CD4-positive, CD25-positive, alpha-beta regulatory T cell (primary cell): ENCODE results near the gene NFIB. TPM values are rescaled to one million over a fixed set of nuclear protein-coding genes. Genes with fewer than 3 reads are reported as not detected.

Experiments
- ATAC-seq, 2 donors: fragments of 150-1000 bp; cut with Tn5 transposase; one replicate each; pipeline ENCODE4 v1.10.0; 2021; ENCODE audit warnings: low read depth in 2 of 2, moderate number of reproducible peaks in 2 of 2, moderate library complexity in 1 of 2
- DNase-seq, 3 donors: peaks; one replicate each; pipeline versions ENCODE4 v3.0.0 to v3.0.0-alpha.2; 2012 to 2022; ENCODE audit warnings: mixed read lengths in 1 of 3
- H3K27ac ChIP-seq: one replicate; pipeline ENCODE4 v1.7.0; 2013; ENCODE audit warnings: mild to moderate bottlenecking, low read length; ENCODE audit not compliant: insufficient read depth, poor library complexity, severe bottlenecking
- H3K27me3 ChIP-seq: one replicate; pipeline ENCODE4 v1.7.0; 2013; ENCODE audit warnings: low read length; ENCODE audit not compliant: control insufficient read depth, insufficient read depth
- H3K36me3 ChIP-seq: one replicate; pipeline ENCODE4 v1.7.0; 2013; ENCODE audit warnings: mild to moderate bottlenecking, low read length, moderate library complexity; ENCODE audit not compliant: control insufficient read depth, insufficient read depth
- H3K4me1 ChIP-seq: 2 replicates; pipeline ENCODE4 v1.7.0; 2013; ENCODE audit warnings: mild to moderate bottlenecking, low read length; ENCODE audit not compliant: insufficient read depth, control insufficient read depth, poor library complexity, severe bottlenecking
- H3K4me3 ChIP-seq: one replicate; pipeline ENCODE4 v1.7.0; 2013; ENCODE audit warnings: low read depth, mild to moderate bottlenecking, low read length, moderate library complexity
- H3K9me3 ChIP-seq, 2 experiments: 1 replicate in 1 of 2; 2 replicates in 1 of 2; pipeline ENCODE4 v1.7.0; 2013; ENCODE audit warnings: low read length in 2 of 2, mild to moderate bottlenecking in 1 of 2, moderate library complexity in 1 of 2; ENCODE audit not compliant: control insufficient read depth in 2 of 2
- H3K27ac Mint-ChIP-seq, 3 donors: one replicate each; pipeline ENCODE4 v1.8.0; 2020 to 2022; ENCODE audit warnings: mild to moderate bottlenecking in 3 of 3, mixed read lengths in 3 of 3, moderate library complexity in 2 of 3
- H3K27me3 Mint-ChIP-seq: one replicate; pipeline ENCODE4 v1.8.0; 2022; ENCODE audit warnings: mild to moderate bottlenecking, mixed read lengths
- H3K36me3 Mint-ChIP-seq: one replicate; pipeline ENCODE4 v1.8.0; 2020; ENCODE audit warnings: mixed read lengths
- H3K4me1 Mint-ChIP-seq, 4 donors: one replicate each; pipeline ENCODE4 v1.8.0; 2020 to 2022; ENCODE audit warnings: mixed read lengths in 4 of 4, mild to moderate bottlenecking in 1 of 4
- H3K4me3 Mint-ChIP-seq, 4 donors: one replicate each; pipeline ENCODE4 v1.8.0; 2020 to 2022; ENCODE audit warnings: mild to moderate bottlenecking in 4 of 4, mixed read lengths in 4 of 4, moderate library complexity in 3 of 4
- H3K9me3 Mint-ChIP-seq, 7 donors: one replicate each; pipeline ENCODE4 v1.8.0; 2020 to 2022; ENCODE audit warnings: mixed read lengths in 7 of 7, mild to moderate bottlenecking in 3 of 7, moderate library complexity in 2 of 7
- polyA plus RNA-seq, 4 donors: library from polyadenylated mRNA; unstranded; fragments of 300-500 nt; fragmentation: Illumina TruSeq; gene quantifications; one replicate each; pipeline ENCODE4 v1.2.3, GENCODE V29; 2021
- total RNA-seq: library from RNA; stranded (reverse); gene quantifications from one replicate; pipeline ENCODE4 v1.2.3, GENCODE V29; 2022

Gene NFIB
- total and polyA plus RNA-seq, 5 donors from 2014 or later: 0.20 TPM; not detected in 4

- H3K36me3 Mint-ChIP-seq: no peaks in the 10 kb centered on the region
- H3K27me3 ChIP-seq: no peaks in the 10 kb centered on the region
- H3K4me3 ChIP-seq: no peak overlapping the region
- no peaks in the 10 kb centered on the region for H3K27me3 Mint-ChIP-seq
- H3K4me1 ChIP-seq: no peaks in the 10 kb centered on the region
- no peaks in the 10 kb centered on the region for H3K36me3 ChIP-seq
- H3K9me3 ChIP-seq: no peaks in the 10 kb centered on the region
- ATAC-seq (no peak), DNase-seq (no peak)
- no peak overlapping the region for H3K4me3 Mint-ChIP-seq
- no peak overlapping the region for H3K27ac ChIP-seq
- peaks cover 0 to 2% (median 0%) of the 10 kb centered on the region in 7 donors for H3K9me3 Mint-ChIP-seq
- no peaks in the 10 kb centered on the region for H3K4me1 Mint-ChIP-seq
- H3K27ac Mint-ChIP-seq: no peak overlapping the region
Measured at GRCh38 chr9:14220256-14220655, 93.7 kb downstream of the NFIB start.

GRCh38 chr9:14219850-14220249 is 94.1 kb downstream of the NFIB start:
- Mint-ChIP-seq H3K4me1 (no peaks in the 10 kb centered on the region), H3K9me3 (peaks cover 0 to 2% (median 0%) of the 10 kb centered on the region in 7 donors), H3K27ac (no peak overlapping the region), H3K27me3 (no peaks in the 10 kb centered on the region), H3K36me3 (no peaks in the 10 kb centered on the region), H3K4me3 (no peak overlapping the region)
- Histone ChIP-seq H3K36me3 (no peaks in the 10 kb centered on the region), H3K27me3 (no peaks in the 10 kb centered on the region), H3K4me3 (no peak overlapping the region), H3K27ac (no peak overlapping the region), H3K4me1 (no peaks in the 10 kb centered on the region), H3K9me3 (no peaks in the 10 kb centered on the region)
- no peak for ATAC-seq
- DNase-seq: no peak

DNA sequence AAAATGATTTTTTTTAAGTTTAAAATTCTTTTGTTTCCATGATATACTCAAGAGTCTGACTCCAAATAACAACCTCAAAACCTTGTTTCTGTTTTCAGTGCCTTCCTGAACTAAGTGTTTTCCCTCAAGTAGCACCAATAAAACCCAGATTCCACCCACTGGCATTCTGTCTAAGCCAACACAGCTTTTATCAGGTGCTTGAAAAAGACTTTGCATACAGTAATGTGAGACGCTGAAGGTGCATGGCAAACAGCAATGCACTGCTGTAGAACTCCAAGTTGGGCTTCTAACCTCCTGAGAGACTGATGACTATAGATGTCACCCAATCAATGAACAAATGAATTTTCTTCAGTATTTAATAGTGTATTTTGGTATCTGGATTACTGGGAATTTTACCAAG is 95.7 kb downstream of the NFIB start:
- Mint-ChIP-seq H3K27ac (no peak overlapping the region), H3K4me1 (no peaks in the 10 kb centered on the region), H3K36me3 (no peaks in the 10 kb centered on the region), H3K9me3 (peaks cover 0 to 4% (median 2%) of the 10 kb centered on the region in 7 donors), H3K27me3 (no peaks in the 10 kb centered on the region), H3K4me3 (no peak overlapping the region)
- H3K27ac ChIP-seq: no peak overlapping the region
- DNase-seq (no peak), ATAC-seq (no peak)
- no peaks in the 10 kb centered on the region for H3K27me3 ChIP-seq
- no peaks in the 10 kb centered on the region for H3K9me3 ChIP-seq
- no peaks in the 10 kb centered on the region for H3K4me1 ChIP-seq
- H3K36me3 ChIP-seq: no peaks in the 10 kb centered on the region
- H3K4me3 ChIP-seq: no peak overlapping the region

GRCh38 chr9:14216612-14217194 is 97.2 kb downstream of the NFIB start:
- Mint-ChIP-seq H3K9me3 (peaks cover 0 to 4% (median 2%) of the 10 kb centered on the region in 7 donors), H3K27me3 (no peaks in the 10 kb centered on the region), H3K4me1 (no peaks in the 10 kb centered on the region)

DNA sequence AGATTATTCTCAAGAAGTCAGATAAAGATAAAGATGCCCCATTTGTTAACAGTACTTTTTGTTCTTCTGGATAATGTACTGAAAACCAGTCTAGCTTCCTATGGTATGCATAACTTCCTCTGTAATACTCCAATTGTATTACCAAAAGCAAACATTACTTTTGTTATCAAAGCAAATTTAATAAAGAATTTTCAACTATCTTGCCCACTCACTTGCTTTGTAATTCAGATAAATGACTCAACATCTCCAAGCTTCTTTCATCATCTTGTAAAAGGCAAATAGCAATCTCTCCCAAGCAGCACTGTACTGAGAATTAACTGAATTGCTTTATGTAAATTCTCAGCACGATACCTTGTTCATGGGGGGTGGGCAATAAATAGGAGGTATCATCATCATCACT is 98.3 kb downstream of the NFIB start:
- Mint-ChIP-seq H3K36me3 (no peaks in the 10 kb centered on the region), H3K27ac (no peak overlapping the region), H3K9me3 (peaks cover 0 to 3% (median 0%) of the 10 kb centered on the region in 7 donors), H3K4me1 (no peaks in the 10 kb centered on the region), H3K4me3 (no peak overlapping the region), H3K27me3 (no peaks in the 10 kb centered on the region)
- ATAC-seq (no peak), DNase-seq (no peak)
- no peaks in the 10 kb centered on the region for H3K4me1 ChIP-seq
- no peaks in the 10 kb centered on the region for H3K36me3 ChIP-seq
- no peaks in the 10 kb centered on the region for H3K27me3 ChIP-seq
- no peak overlapping the region for H3K27ac ChIP-seq
- no peaks in the 10 kb centered on the region for H3K9me3 ChIP-seq
- no peak overlapping the region for H3K4me3 ChIP-seq

More at GRCh38 chr9:14216612-14217194, 97.2 kb downstream of the NFIB start:
- H3K36me3 ChIP-seq: no peaks in the 10 kb centered on the region
- H3K4me1 ChIP-seq: no peaks in the 10 kb centered on the region
- H3K4me3 ChIP-seq: no peak overlapping the region
- no peaks in the 10 kb centered on the region for H3K27me3 ChIP-seq
- no peak for DNase-seq
- no peak for ATAC-seq
- H3K36me3 Mint-ChIP-seq: no peaks in the 10 kb centered on the region
- H3K27ac Mint-ChIP-seq: no peak overlapping the region
- H3K27ac ChIP-seq: no peak overlapping the region
- H3K4me3 Mint-ChIP-seq: no peak overlapping the region
- H3K9me3 ChIP-seq: no peaks in the 10 kb centered on the region

DNA sequence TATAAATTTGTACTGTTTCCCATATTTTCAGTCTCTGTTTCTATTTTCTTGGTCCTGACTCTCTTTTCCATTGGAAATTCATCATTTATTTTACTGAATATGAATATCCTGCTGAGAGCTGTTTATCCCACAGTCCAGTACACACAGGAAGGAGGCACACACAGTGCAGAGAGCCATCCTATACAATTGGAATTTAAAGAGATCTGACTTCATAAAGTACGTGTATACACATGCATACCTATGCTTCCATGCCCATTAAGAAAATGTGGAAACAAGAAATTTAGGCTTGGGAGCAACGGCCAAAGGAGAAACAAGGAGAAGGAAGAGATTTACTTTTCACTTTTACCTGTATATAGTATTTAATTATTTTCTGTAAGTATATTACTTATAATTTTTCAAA is 99.2 kb downstream of the NFIB start:
- no peaks in the 10 kb centered on the region for H3K27me3 ChIP-seq
- Mint-ChIP-seq H3K27me3 (no peaks in the 10 kb centered on the region), H3K36me3 (no peaks in the 10 kb centered on the region), H3K4me1 (no peaks in the 10 kb centered on the region), H3K4me3 (no peak overlapping the region), H3K9me3 (peaks cover 0 to 3% (median 0%) of the 10 kb centered on the region in 7 donors), H3K27ac (no peak overlapping the region)
- H3K36me3 ChIP-seq: no peaks in the 10 kb centered on the region
- ATAC-seq (no peak), DNase-seq (no peak)
- no peak overlapping the region for H3K27ac ChIP-seq
- no peaks in the 10 kb centered on the region for H3K4me1 ChIP-seq
- H3K9me3 ChIP-seq: no peaks in the 10 kb centered on the region
- no peak overlapping the region for H3K4me3 ChIP-seq

- no peaks in the 10 kb centered on the region for H3K4me1 ChIP-seq
- no peak overlapping the region for H3K27ac ChIP-seq
- peaks cover 0 to 3% (median 0%) of the 10 kb centered on the region in 7 donors for H3K9me3 Mint-ChIP-seq
- H3K27me3 ChIP-seq: no peaks in the 10 kb centered on the region
- no peaks in the 10 kb centered on the region for H3K9me3 ChIP-seq
- ATAC-seq: no peak
- no peak overlapping the region for H3K4me3 Mint-ChIP-seq
- H3K36me3 ChIP-seq: no peaks in the 10 kb centered on the region
- H3K27ac Mint-ChIP-seq: no peak overlapping the region
- no peaks in the 10 kb centered on the region for H3K36me3 Mint-ChIP-seq
- H3K27me3 Mint-ChIP-seq: no peaks in the 10 kb centered on the region
- no peak for DNase-seq
- no peaks in the 10 kb centered on the region for H3K4me1 Mint-ChIP-seq
- H3K4me3 ChIP-seq: no peak overlapping the region
Measured at GRCh38 chr9:14214065-14214684, 99.8 kb downstream of the NFIB start.

- no peaks in the 10 kb centered on the region for H3K9me3 ChIP-seq
- no peak overlapping the region for H3K27ac ChIP-seq
- Mint-ChIP-seq H3K9me3 (peaks cover 0 to 3% (median 0%) of the 10 kb centered on the region in 7 donors), H3K27me3 (no peaks in the 10 kb centered on the region), H3K27ac (no peak overlapping the region), H3K4me1 (no peaks in the 10 kb centered on the region), H3K36me3 (no peaks in the 10 kb centered on the region), H3K4me3 (no peak overlapping the region)
- DNase-seq (no peak), ATAC-seq (no peak)
- no peak overlapping the region for H3K4me3 ChIP-seq
- H3K36me3 ChIP-seq: no peaks in the 10 kb centered on the region
- H3K4me1 ChIP-seq: no peaks in the 10 kb centered on the region
- no peaks in the 10 kb centered on the region for H3K27me3 ChIP-seq
Measured at GRCh38 chr9:14213504-14213903, 100.4 kb downstream of the NFIB start.
